ENCODE data around the gene NYAP2.

NYAP2 gene

GRCh38 chr2:225558399-225559071 is 159.0 kb downstream of the NYAP2 start:
- no peak for DNase-seq (ENCODE audit: low read depth)

GRCh38 chr2:225559072-225559415 is 159.5 kb downstream of the NYAP2 start:
- DNase-seq (ENCODE audit: low read depth), result no peak

- DNase-seq (ENCODE audit: low read depth), result no peak
Observed at GRCh38 chr2:225566798-225567197, 167.3 kb downstream of the NYAP2 start.

GRCh38 chr2:225569995-225570394 is 170.5 kb downstream of the NYAP2 start:
- no peak for DNase-seq (ENCODE audit: low read depth)

- DNase-seq (ENCODE audit: low read depth), result no peak
Observed at GRCh38 chr2:225573603-225574002, 174.1 kb downstream of the NYAP2 start.

- no peak for DNase-seq (ENCODE audit: low read depth)
Observed at GRCh38 chr2:225574582-225575138, 175.2 kb downstream of the NYAP2 start.

- no peak for DNase-seq (ENCODE audit: low read depth)
Observed at GRCh38 chr2:225581135-225581534, 181.6 kb downstream of the NYAP2 start.

- no peak for DNase-seq (ENCODE audit: low read depth)
Observed at GRCh38 chr2:225581906-225582305, 182.4 kb downstream of the NYAP2 start.

- DNase-seq (ENCODE audit: low read depth), result no peak
Observed at GRCh38 chr2:225582355-225583116, 183.0 kb downstream of the NYAP2 start.

- no peak for DNase-seq (ENCODE audit: low read depth)
Observed at GRCh38 chr2:225584796-225585195, 185.3 kb downstream of the NYAP2 start.

GRCh38 chr2:225590932-225591331 is 191.4 kb downstream of the NYAP2 start:
- DNase-seq (ENCODE audit: low read depth), result no peak

GRCh38 chr2:225597911-225598310 is 198.4 kb downstream of the NYAP2 start:
- no peak for DNase-seq (ENCODE audit: low read depth)

GRCh38 chr2:225598426-225598825 is 198.9 kb downstream of the NYAP2 start:
- no peak for DNase-seq (ENCODE audit: low read depth)

- no peak for DNase-seq (ENCODE audit: low read depth)
Observed at GRCh38 chr2:225598897-225599296, 199.4 kb downstream of the NYAP2 start.

- DNase-seq (ENCODE audit: low read depth), result no peak
Observed at GRCh38 chr2:225599856-225600255, 200.3 kb downstream of the NYAP2 start.

- DNase-seq (ENCODE audit: low read depth), result no peak
Observed at GRCh38 chr2:225600444-225600843, 200.9 kb downstream of the NYAP2 start.

- DNase-seq (ENCODE audit: low read depth), result no peak
Observed at GRCh38 chr2:225600865-225601264, 201.4 kb downstream of the NYAP2 start.

- no peak for DNase-seq (ENCODE audit: low read depth)
Observed at GRCh38 chr2:225602205-225602604, 202.7 kb downstream of the NYAP2 start.

- no peak for DNase-seq (ENCODE audit: low read depth)
Observed at GRCh38 chr2:225608136-225608535, 208.6 kb downstream of the NYAP2 start.

- DNase-seq (ENCODE audit: low read depth), result no peak
Observed at GRCh38 chr2:225612636-225613035, 213.1 kb downstream of the NYAP2 start.

- no peak for DNase-seq (ENCODE audit: low read depth)
Observed at GRCh38 chr2:225614915-225615314, 215.4 kb downstream of the NYAP2 start.

GRCh38 chr2:225615514-225615913 is 216.0 kb downstream of the NYAP2 start:
- DNase-seq (ENCODE audit: low read depth), result no peak

- no peak for DNase-seq (ENCODE audit: low read depth)
Observed at GRCh38 chr2:225616372-225616771, 216.9 kb downstream of the NYAP2 start.
